ENCODE data around the gene ANKRD10.
"Not testable (repeated sequence)": the region's sequence is repeated elsewhere in the genome, so short reads cannot be mapped to it uniquely, and the experiment has no call there.

Gene ANKRD10

DNA sequence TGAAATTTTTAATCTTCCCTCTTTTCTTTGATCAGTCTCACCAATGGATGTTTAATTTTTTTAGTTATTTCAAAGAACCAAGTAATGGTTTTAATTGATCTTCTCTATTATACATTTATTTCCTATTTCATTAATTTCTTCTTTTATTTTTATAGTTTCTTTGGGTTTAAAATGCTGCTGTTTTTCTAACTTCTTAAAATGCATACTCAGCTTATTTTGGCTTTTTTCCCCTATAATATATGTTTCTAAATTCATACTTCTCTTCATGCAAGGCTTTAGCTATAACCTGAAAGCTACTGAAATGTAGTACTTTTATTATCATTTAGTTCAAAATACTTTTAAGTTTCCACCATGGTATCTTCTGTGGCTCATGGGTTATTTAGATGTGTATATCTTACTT, 53.9 kb downstream of the ANKRD10 start:
- no peak for DNase-seq

DNA sequence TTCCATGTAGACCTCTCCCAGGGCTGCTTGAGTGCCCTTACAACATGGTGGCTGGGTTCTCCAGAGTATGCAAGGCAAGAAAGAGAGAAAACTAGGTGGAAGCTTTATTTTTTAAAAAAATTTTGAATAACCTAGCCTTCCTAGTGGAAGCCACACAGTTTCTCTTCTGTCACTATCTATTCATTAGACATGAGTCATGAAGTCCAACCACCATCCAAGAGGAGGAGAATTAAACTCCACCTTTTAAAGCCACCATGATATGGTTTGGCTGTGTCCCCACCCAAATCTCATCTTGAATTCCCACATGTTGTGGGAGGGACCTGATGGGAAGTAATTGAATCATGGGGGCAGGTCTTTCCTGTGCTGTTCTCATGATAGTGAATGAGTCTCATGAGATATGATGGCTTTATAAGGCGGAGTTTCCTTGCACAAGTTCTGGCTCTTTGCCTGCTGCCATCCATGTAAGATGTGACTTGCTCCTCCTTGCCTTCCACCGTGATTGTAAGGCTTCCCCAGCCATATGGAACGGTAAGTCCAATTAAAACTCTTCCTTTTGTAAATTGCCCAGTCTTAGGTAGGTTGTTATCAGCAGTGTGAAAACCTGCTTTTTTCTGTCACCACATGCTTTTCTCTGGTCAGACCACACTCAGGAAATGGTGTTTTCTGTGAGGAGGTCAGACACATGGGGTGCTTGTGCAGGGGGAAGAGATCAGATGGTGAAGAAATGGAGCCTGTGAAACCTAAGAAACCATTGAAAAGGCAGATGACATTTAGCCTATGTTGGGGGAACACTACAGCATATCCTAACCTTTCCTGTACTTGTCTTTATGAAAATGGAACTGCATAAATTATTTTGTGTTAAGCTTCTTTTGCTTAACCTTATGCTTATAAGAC, 57.7 kb downstream of the ANKRD10 start:
- peak in 1 of 5 donors; percentile 32 for DNase-seq

GRCh38 chr13:110855363-110855762, 59.5 kb downstream of the ANKRD10 start:
- DNase-seq: no peak

GRCh38 chr13:110854866-110855265, 60.0 kb downstream of the ANKRD10 start:
- DNase-seq: no peak

GRCh38 chr13:110853235-110853721, 61.6 kb downstream of the ANKRD10 start:
- DNase-seq: no peak

DNA sequence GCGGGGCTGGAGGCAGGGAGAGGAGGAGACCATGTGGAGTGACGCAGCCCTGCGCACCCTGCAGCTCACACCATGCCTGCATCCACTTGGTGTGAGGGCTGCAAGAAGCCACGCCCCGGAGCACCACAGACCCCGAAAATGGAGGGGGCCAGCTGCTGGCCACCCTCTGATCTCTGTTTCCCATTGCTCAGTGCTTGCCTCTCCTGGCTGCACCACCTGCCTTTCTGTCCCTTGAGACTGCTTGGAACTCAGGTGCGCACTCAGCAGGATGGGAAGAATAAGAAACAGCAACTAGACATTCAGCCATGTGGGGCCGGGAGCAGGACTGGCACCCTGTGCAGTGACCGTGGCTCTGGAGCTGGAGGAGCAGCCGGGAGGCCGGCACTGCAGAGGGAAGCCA, 64.0 kb downstream of the ANKRD10 start:
- DNase-seq: no peak

DNA sequence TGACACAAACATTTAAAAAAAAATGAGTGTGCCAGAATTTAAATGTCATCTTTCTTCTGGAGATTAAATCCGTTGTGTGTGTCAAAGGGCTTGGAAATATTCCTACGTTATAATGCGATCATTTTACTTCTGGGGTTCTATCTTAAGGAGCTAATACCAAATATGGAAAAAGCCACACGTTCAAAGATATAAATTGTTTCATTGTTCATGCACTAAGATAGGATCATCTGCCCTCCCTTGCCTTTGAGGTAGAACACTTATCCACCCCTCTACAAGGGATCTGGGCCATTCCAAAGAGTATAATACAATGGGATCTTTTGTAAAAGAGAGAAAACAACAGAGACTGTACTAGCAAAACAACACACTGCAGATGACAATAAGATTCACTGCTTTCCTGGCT, 64.9 kb downstream of the ANKRD10 start:
- DNase-seq: no peak

DNA sequence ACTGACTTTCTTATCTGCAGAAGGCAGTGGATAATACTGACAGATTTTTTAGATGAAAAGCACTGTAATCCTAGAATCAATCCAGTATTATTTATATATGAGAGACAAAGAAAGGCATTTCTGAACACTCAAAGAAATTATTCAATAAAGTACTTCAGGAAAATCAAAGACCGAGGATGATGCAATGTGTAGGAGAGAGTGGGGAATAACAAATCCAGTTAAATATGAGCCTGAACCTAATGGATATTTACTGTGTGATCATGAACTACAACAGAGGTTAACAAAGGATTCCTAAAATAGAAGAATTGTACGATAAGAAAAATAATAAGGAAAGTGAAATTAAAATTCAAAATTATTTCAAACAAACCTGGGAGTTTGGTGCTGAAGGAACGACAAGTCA, 69.3 kb downstream of the ANKRD10 start:
- no peak for DNase-seq

- DNase-seq: no peak
Measured at GRCh38 chr13:110841846-110842245, 73.0 kb downstream of the ANKRD10 start.

DNA sequence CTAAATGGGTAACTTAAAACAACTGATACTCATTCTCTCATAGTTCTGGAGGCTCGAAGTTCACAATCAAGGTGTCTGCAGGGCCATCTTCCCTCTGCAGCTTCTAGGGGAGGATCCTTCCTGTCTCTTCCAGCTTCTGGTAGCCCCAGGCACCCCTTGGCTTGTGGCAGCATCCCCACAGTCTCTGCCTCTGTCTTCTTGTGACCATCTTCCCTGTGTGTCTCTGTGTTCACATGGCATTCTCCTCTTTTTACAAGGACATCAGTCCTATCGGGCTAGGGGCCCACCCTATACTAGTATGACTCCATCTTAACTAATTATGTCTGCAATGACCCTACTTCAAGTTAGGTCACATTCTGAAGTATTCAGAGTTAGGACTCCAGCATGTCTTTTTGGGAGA, 73.5 kb downstream of the ANKRD10 start:
- DNase-seq: no peak

DNA sequence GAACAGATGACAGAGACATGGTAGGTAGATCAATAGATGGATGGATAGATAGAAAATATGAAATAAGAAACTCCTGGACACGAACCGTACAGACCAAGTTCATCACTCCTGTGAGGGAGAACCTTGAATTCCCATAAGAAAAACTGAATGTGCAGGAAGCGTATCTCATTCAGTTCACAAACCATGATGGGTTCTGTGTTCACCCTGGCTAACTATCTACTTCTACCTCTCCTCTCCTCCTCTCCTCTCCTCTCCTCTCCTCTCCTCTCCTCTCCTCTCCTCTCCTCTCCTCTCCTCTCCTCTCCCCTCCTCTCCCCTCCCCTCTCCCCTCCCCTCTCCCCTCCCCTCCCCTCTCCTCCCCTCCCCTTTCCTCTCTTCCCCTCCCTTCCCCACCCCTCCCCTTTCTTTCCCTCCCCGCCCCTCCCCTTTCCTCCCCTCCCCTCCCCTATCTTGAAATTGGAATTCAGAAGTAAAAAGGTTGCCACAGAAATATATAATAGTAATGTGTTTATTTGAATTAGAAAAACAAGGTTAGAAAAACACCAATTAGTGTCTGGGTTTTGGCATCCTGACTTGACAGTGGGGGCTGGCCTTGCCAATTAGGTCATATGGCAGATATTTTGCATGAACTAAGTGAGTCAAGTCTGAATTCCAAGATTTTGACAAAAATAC, 75.9 kb downstream of the ANKRD10 start:
- DNase-seq: no peak

GRCh38 chr13:110838116-110838515, 76.8 kb downstream of the ANKRD10 start:
- no peak for DNase-seq

GRCh38 chr13:110837397-110838061, 77.3 kb downstream of the ANKRD10 start:
- DNase-seq: not testable (repeated sequence)

- DNase-seq: no peak
Measured at GRCh38 chr13:110836605-110836903, 78.3 kb downstream of the ANKRD10 start.

DNA sequence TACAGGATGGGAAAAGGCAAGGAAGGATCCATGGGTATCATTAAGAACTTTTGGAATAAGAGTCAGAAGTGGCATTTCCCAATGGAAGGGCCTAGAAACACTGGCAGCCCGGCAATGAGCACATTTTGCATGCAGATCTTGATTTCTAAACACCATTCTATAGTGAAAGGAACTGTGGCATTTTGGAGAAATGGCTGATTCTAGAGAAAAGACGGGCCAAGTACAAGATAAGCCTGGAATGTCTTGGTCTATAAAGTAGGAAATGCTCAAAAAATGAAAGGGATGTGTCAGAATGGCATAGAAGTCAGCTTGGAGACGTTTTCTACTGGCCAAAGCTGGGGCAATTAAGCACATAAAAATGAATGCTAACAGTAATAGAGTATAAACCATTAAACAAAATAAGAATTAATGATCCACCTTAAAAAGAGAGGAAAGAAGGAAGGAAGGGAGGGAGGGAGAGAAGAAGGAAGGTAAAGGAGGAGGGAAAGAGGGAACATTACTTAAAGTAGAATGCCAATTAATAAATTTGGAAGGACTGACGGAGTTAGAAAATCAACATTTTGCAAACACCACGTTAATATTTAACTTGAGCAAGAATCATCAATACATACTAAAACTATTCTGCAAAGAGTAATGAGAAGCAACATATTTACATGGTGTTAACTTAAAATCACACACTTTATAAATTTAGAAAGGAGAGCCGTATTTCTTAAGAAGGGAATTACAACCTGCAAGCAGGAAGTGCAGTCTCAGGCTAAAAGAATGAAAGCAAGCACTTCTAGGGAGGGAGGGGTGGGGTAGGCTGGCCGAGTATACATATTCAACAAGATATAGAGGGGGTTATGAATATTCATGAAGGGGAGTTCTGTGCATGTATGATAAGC, 78.9 kb downstream of the ANKRD10 start:
- no peak for DNase-seq

GRCh38 chr13:110834572-110834971, 80.3 kb downstream of the ANKRD10 start:
- no peak for DNase-seq

- DNase-seq: no peak
Measured at GRCh38 chr13:110832531-110832930, 82.3 kb downstream of the ANKRD10 start.

DNA sequence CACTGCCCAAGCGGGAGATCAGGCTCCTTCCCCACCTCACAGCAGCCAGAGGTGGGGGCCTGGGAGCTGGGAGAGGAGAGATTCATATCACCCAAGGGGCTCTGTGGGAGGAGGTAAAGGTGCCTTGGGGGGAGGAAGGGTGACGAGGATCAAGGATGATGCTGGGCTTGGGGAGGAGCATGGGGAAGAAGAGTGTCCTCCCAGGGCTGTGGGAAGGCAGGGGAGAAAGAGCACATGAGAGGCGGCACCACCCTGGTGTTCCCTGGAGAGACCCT, 82.7 kb downstream of the ANKRD10 start:
- no peak for DNase-seq

DNA sequence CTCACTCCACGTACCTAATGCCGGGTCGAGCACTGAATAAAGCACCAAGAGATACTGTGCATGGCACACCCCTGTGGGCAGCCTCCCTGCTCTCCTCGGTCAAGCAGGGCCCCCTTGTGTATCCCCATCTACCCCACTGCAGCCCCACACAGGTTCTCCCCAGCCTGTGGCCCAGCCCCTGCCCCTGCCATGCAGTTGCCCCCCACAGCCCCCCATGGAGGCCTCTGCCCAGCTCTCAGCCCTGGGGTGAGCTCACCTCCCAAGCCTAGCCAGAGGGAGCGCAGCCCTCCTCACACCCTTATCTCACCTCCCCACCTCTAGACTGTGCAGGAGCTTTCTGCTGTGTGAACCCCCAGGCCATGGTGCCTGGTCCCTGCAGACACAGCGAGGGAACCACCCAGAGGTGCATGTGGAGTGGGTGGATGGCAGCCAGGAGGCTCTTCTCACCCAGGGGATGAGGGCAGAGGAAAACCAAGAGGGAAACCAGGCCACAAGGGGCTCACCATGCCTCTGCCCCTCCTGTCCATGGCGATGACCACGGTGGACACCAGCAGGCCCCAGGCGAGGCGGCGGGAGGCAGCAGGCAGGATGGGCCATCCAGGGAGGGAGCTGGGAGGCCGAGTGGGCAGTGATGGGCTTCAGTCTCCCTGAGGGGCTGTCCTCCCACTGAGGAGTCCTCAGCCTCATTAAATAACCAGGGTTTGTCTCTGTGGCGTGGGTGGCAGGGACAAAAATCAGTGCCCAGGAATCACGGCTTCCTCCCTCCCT, 83.2 kb downstream of the ANKRD10 start:
- no peak for DNase-seq

- no peak for DNase-seq
Measured at GRCh38 chr13:110830800-110831371, 84.0 kb downstream of the ANKRD10 start.

DNA sequence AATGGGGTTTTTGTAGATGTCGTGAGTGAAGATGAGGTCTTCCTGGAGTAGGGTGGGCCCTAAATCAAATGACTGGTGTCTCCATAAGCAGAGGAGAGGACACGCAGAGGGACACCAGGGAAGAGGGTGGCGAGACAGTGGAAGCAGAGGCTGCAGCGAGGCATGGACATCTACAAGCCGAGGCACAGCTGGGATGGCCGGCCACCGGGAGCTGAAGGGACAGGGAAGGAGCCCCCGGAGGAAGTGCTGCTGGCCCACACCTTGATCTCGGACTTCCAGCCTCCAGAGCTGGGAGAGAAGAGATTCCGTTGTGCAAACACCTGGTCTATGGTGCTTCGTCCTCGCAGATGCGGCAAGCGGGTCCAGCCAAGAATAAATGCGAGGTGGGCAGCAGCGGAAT, 84.5 kb downstream of the ANKRD10 start:
- DNase-seq: no peak

DNA sequence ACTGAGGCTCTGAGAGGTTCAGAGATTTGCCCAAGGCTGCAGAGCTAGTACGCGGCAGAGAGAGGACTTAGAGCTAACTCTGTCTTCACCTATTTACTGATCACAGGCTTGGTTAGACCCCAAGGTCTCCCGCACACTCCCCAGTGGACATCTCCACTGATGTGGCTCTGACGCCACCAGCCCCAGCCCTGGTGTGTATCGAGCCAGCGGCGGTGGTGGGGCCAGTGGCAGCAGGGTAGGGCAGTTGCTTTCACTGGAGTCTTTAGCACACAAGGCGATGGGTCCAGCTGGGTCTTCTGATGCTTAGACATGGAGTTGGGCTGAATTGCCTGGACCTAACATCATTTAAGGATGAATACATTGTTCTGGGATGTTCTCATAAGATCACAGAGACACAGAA, 85.4 kb downstream of the ANKRD10 start:
- DNase-seq: no peak

All from T-helper 1 cell (primary cell).